PFSK-1 (cell line): Measurements from ENCODE around the gene GATD1.

ENCODE experiments used
- FOXP2 ChIP-seq: optimal IDR thresholded peaks from 2 replicates; pipeline ENCODE3; 2011; ENCODE audit warnings: borderline replicate concordance, control low read depth, inconsistent platforms; ENCODE audit not compliant: insufficient read depth; ENCODE audit errors: extremely low read length, extremely low read depth
- POLR2AphosphoS5 ChIP-seq: IDR thresholded peaks from 2 replicates; pipeline ENCODE4 v1.6.1; 2012; ENCODE audit warnings: low read depth, mild to moderate bottlenecking, control low read depth, low read length, moderate library complexity
- REST ChIP-seq, 2 experiments: IDR thresholded peaks; 2 replicates each; pipeline versions ENCODE4 v1.6.1 to v1.8.0; 2011 to 2012; ENCODE audit warnings: low read depth in 2 of 2, low read length in 2 of 2, control low read depth in 1 of 2, inconsistent platforms in 1 of 2, mild to moderate bottlenecking in 1 of 2, moderate library complexity in 1 of 2; ENCODE audit not compliant: insufficient read depth in 1 of 2
- SIN3A ChIP-seq: IDR thresholded peaks from 2 replicates; pipeline ENCODE4 v1.6.1; 2012; ENCODE audit warnings: mild to moderate bottlenecking, low read length, moderate library complexity, borderline replicate concordance; ENCODE audit not compliant: insufficient read depth
- TAF1 ChIP-seq: IDR thresholded peaks from 2 replicates; pipeline ENCODE4 v1.6.1; 2012; ENCODE audit warnings: low read length, control low read depth, borderline replicate concordance; ENCODE audit not compliant: insufficient read depth

The GATD1 gene

GRCh38 chr11:789943-790342, 12.7 kb upstream of the GATD1 start, which contains the start of gene CEND1:
CEND1 (minus strand) TSS chr11:790090; CDS start chr11:788576, 1,514 bp downstream.
- TF ChIP-seq FOXP2: no peak

- no peak for TF ChIP-seq FOXP2
- no peak for TF ChIP-seq REST (IDR thresholded peaks at IDR 0.05; ENCODE audit: insufficient read depth in 1 of 2, low read depth in 2 of 2, low read length in 2 of 2)
- no peak for TF ChIP-seq POLR2AphosphoS5
- TF ChIP-seq TAF1: no peak
- TF ChIP-seq SIN3A: no peak
Observed at GRCh38 chr11:788953-789940, 12.0 kb upstream of the GATD1 start.

GRCh38 chr11:788009-788640, 10.8 kb upstream of the GATD1 start:
- no peak for TF ChIP-seq FOXP2

GRCh38 chr11:787084-787675, 9.9 kb upstream of the GATD1 start:
- no peak for TF ChIP-seq POLR2AphosphoS5
- no peak for TF ChIP-seq REST (IDR thresholded peaks at IDR 0.05; ENCODE audit: insufficient read depth in 1 of 2, low read depth in 2 of 2, low read length in 2 of 2)
- TF ChIP-seq FOXP2: no peak
- no peak for TF ChIP-seq TAF1

- TF ChIP-seq REST (IDR thresholded peaks at IDR 0.05; ENCODE audit: insufficient read depth in 1 of 2, low read depth in 2 of 2, low read length in 2 of 2) (no peak), POLR2AphosphoS5 (no peak), FOXP2 (no peak), SIN3A (no peak), TAF1 (no peak)
Observed at GRCh38 chr11:786235-787083, 9.2 kb upstream of the GATD1 start.
